Head of caudate nucleus (tissue), 42 donors: ENCODE results near the gene KCNQ1OT1.

Source experiments
- DNase-seq, 42 donors: peaks; one replicate each; pipeline versions ENCODE4 v3.0.0 to v3.0.0-alpha.2; 2020 to 2021; ENCODE audit warnings: mixed read lengths in 7 of 42
- intact Hi-C: fragments of 100-400 bp; cut with DNase I; formaldehyde crosslinking; loops from one replicate; pipeline ENCODE4 v1.15.0; 2022

KCNQ1OT1 gene

GRCh38 chr11:2594267-2594666 is 105.5 kb downstream of the KCNQ1OT1 start:
- no peak for DNase-seq
- intact Hi-C loops: no loop called here

- DNase-seq: peak in 5 of 42 donors; percentile 1 to 37 (median 12)
- intact Hi-C loops: no loop called here
Measured at GRCh38 chr11:2593393-2593950, 106.3 kb downstream of the KCNQ1OT1 start.

GRCh38 chr11:2592559-2593392 is 107.0 kb downstream of the KCNQ1OT1 start:
- peak in 15 of 42 donors; percentile 0 to 38 (median 18) for DNase-seq
- intact Hi-C loops: no loop called here

GRCh38 chr11:2591805-2592204 is 108.0 kb downstream of the KCNQ1OT1 start:
- peak in 11 of 42 donors; percentile 2 to 34 (median 12) for DNase-seq
- intact Hi-C loops: no loop called here

- peak; percentile 58 to 98 (median 86) for DNase-seq
- intact Hi-C loops: no loop called here
Measured at GRCh38 chr11:2590965-2591754, 108.6 kb downstream of the KCNQ1OT1 start.

GRCh38 chr11:2590131-2590964 is 109.4 kb downstream of the KCNQ1OT1 start:
- DNase-seq: peak in 21 of 42 donors; percentile 1 to 35 (median 10)
- intact Hi-C loops: no loop called here

GRCh38 chr11:2589538-2589934 is 110.3 kb downstream of the KCNQ1OT1 start:
- DNase-seq: peak in 24 of 42 donors; percentile 0 to 43 (median 14)
- intact Hi-C loops: no loop called here

- DNase-seq: peak in 19 of 42 donors; percentile 0 to 39 (median 10)
Measured at GRCh38 chr11:2588809-2589537, 110.8 kb downstream of the KCNQ1OT1 start.

GRCh38 chr11:2587976-2588748 is 111.6 kb downstream of the KCNQ1OT1 start:
- peak in 12 of 42 donors; percentile 1 to 31 (median 12) for DNase-seq
- intact Hi-C loops: no loop called here

More at GRCh38 chr11:2588809-2589537, 110.8 kb downstream of the KCNQ1OT1 start:
- intact Hi-C loops: no loop called here

- intact Hi-C loops: no loop called here
- DNase-seq: peak in 13 of 42 donors; percentile 0 to 31 (median 8)
Measured at GRCh38 chr11:2587132-2587930, 112.5 kb downstream of the KCNQ1OT1 start.

- peak in 5 of 42 donors; percentile 0 to 35 (median 6) for DNase-seq
- intact Hi-C loops: no loop called here
Measured at GRCh38 chr11:2586793-2587131, 113.0 kb downstream of the KCNQ1OT1 start.

- intact Hi-C loops: no loop called here
- peak in 14 of 42 donors; percentile 0 to 29 (median 6) for DNase-seq
Measured at GRCh38 chr11:2586087-2586792, 113.6 kb downstream of the KCNQ1OT1 start.

GRCh38 chr11:2585566-2586086 is 114.2 kb downstream of the KCNQ1OT1 start:
- intact Hi-C loops: no loop called here
- DNase-seq: peak in 11 of 42 donors; percentile 1 to 23 (median 7)

- intact Hi-C loops: no loop called here
- DNase-seq: peak in 20 of 42 donors; percentile 0 to 38 (median 8)
Measured at GRCh38 chr11:2584812-2585565, 114.8 kb downstream of the KCNQ1OT1 start.

GRCh38 chr11:2584434-2584811 is 115.4 kb downstream of the KCNQ1OT1 start:
- intact Hi-C loops: no loop called here
- peak in 2 of 42 donors; percentile 0 to 16 for DNase-seq
